Measurements from ENCODE around the gene ATP5MC2.

- TF ChIP-seq L3MBTL2 (conservative IDR thresholded peaks at IDR 0.05), result no peak
- TF ChIP-seq LEF1 (IDR thresholded peaks at IDR 0.05; ENCODE audit: borderline replicate concordance), result no peak
- TF ChIP-seq SUZ12 (IDR thresholded peaks at IDR 0.05), result no peak
- no peak for TF ChIP-seq FOXM1 (IDR thresholded peaks at IDR 0.05; ENCODE audit: borderline replicate concordance)
- no peak for TF ChIP-seq SP1 (IDR thresholded peaks at IDR 0.05)
- no peak for TF ChIP-seq BHLHE40 (IDR thresholded peaks at IDR 0.05; ENCODE audit: borderline replicate concordance)
- TF ChIP-seq ZNF384 (IDR thresholded peaks at IDR 0.05), result no peak
- TF ChIP-seq NFRKB (IDR thresholded peaks at IDR 0.05), result no peak
- TF ChIP-seq TARDBP (IDR thresholded peaks at IDR 0.05), result no peak
- TF ChIP-seq PKNOX1 (IDR thresholded peaks at IDR 0.05), result no peak
- no peak for TF ChIP-seq ELF4 (IDR thresholded peaks at IDR 0.05)
Observed at GRCh38 chr12:53703756-53704155, 27.9 kb upstream of the ATP5MC2 start.
